Right ventricle myocardium superior (tissue), 1 donor: ENCODE results near the gene SSX2IP. TPM values are rescaled to one million over a fixed set of nuclear protein-coding genes. Genes with fewer than 3 reads are reported as not detected.

Source experiments
- ATAC-seq: fragments of 200-7000 bp; cut with Tn5 transposase; one replicate; pipeline ENCODE4 v1.9.1; 2020; ENCODE audit warnings: mild to moderate bottlenecking; ENCODE audit not compliant: poor library complexity
- DNase-seq: peaks from one replicate; pipeline ENCODE4 v3.0.0-alpha.2; 2020
- intact Hi-C: fragments of 100-400 bp; cut with DNase I; formaldehyde crosslinking; loops from one replicate; pipeline ENCODE4 v1.11.2; 2022
- total RNA-seq: library from RNA; stranded (reverse); fragmentation: NEBNext Ultra II Directional; extraction: Animal tissue kit (Norgen Biotek cat#: 25700); gene quantifications from one replicate; pipeline ENCODE4 v1.2.1, GENCODE V29; 2021
- donor health status: DM: no; HTN: yes; CAD: no; lungs with severe emphysema.

Gene SSX2IP
- total RNA-seq, 1 donor from 2014 or later: 10.0 TPM

GRCh38 chr1:84634536-84635205 lies 55.6 kb downstream of the SSX2IP start:
- DNase-seq (no peak), ATAC-seq (no peak)
- intact Hi-C loops: no loop called here

- ATAC-seq: peak; percentile 57
- intact Hi-C loops: no loop called here
- DNase-seq: no peak
These were observed 57.4 kb downstream of the SSX2IP start for GRCh38 chr1:84632673-84633434.

GRCh38 chr1:84632137-84632536 lies 58.1 kb downstream of the SSX2IP start:
- DNase-seq (no peak), ATAC-seq (peak; percentile 71)
- intact Hi-C loops: no loop called here

- no peak for ATAC-seq
- no peak for DNase-seq
- intact Hi-C loops: loop anchor here (5.0 to 10.0 kb wide), 2 partner anchors 60 to 173 kb away; no protein-coding TSS in a partner anchor
These were observed 65.4 kb downstream of the SSX2IP start for GRCh38 chr1:84624876-84625275.

- intact Hi-C loops: loop anchor here (5.0 to 10.0 kb wide), 2 partner anchors 63 to 169 kb away; no protein-coding TSS in a partner anchor
- no peak for DNase-seq
- ATAC-seq: no peak
These were observed 68.7 kb downstream of the SSX2IP start for GRCh38 chr1:84621553-84621952.

- DNase-seq: peak; percentile 85
- intact Hi-C loops: loop anchor here (5.0 to 10.0 kb wide), 2 partner anchors 64 to 169 kb away; no protein-coding TSS in a partner anchor
- ATAC-seq: peak; percentile 97
These were observed 69.4 kb downstream of the SSX2IP start for GRCh38 chr1:84620720-84621313.

- no peak for ATAC-seq
- intact Hi-C loops: loop anchor here (5.0 to 10.0 kb wide), 2 partner anchors 65 to 167 kb away; no protein-coding TSS in a partner anchor
- DNase-seq: no peak
These were observed 70.7 kb downstream of the SSX2IP start for GRCh38 chr1:84619383-84620102.

GRCh38 chr1:84617349-84617748 lies 72.9 kb downstream of the SSX2IP start:
- intact Hi-C loops: no loop called here
- DNase-seq: no peak
- ATAC-seq: peak; percentile 46

- intact Hi-C loops: no loop called here
- no peak for DNase-seq
- ATAC-seq: no peak
These were observed 74.5 kb downstream of the SSX2IP start for GRCh38 chr1:84615790-84616189.

- DNase-seq (no peak), ATAC-seq (no peak)
- intact Hi-C loops: no loop called here
These were observed 76.4 kb downstream of the SSX2IP start for GRCh38 chr1:84613887-84614286.

- DNase-seq (no peak), ATAC-seq (no peak)
- intact Hi-C loops: no loop called here
These were observed 77.2 kb downstream of the SSX2IP start for GRCh38 chr1:84613026-84613425.

- ATAC-seq (no peak), DNase-seq (no peak)
- intact Hi-C loops: no loop called here
These were observed 78.5 kb downstream of the SSX2IP start for GRCh38 chr1:84611796-84612195.

- intact Hi-C loops: no loop called here
- ATAC-seq: no peak
These were observed 79.2 kb downstream of the SSX2IP start for GRCh38 chr1:84611091-84611490.

GRCh38 chr1:84606977-84607376 lies 83.3 kb downstream of the SSX2IP start:
- intact Hi-C loops: loop anchor here (5.0 kb wide), 1 partner anchor 170 kb away; no protein-coding TSS in a partner anchor
- no peak for ATAC-seq
- no peak for DNase-seq

More at GRCh38 chr1:84611091-84611490, 79.2 kb downstream of the SSX2IP start:
- no peak for DNase-seq

- DNase-seq (no peak), ATAC-seq (no peak)
- intact Hi-C loops: loop anchor here (5.0 kb wide), 1 partner anchor 168 kb away; no protein-coding TSS in a partner anchor
These were observed 85.1 kb downstream of the SSX2IP start for GRCh38 chr1:84605157-84605556.

- intact Hi-C loops: no loop called here
- ATAC-seq (peak; percentile 86), DNase-seq (peak; percentile 42)
These were observed 86.1 kb downstream of the SSX2IP start for GRCh38 chr1:84603941-84604830.

GRCh38 chr1:84603223-84603622 lies 87.0 kb downstream of the SSX2IP start:
- DNase-seq: no peak
- intact Hi-C loops: no loop called here
- ATAC-seq: peak; percentile 45

GRCh38 chr1:84600796-84601195 lies 89.5 kb downstream of the SSX2IP start:
- DNase-seq: no peak
- intact Hi-C loops: no loop called here
- ATAC-seq: no peak
